HG03045 (cell line): Measurements from ENCODE around the gene NEGR1.

Experiments
- ATAC-seq: cut with Tn5 transposase; IDR thresholded peaks from one replicate; pipeline ENCODE4 v1.9.1; 2021; ENCODE audit warnings: mild to moderate bottlenecking, moderate library complexity; ENCODE audit not compliant: unreplicated experiment

NEGR1 gene

DNA sequence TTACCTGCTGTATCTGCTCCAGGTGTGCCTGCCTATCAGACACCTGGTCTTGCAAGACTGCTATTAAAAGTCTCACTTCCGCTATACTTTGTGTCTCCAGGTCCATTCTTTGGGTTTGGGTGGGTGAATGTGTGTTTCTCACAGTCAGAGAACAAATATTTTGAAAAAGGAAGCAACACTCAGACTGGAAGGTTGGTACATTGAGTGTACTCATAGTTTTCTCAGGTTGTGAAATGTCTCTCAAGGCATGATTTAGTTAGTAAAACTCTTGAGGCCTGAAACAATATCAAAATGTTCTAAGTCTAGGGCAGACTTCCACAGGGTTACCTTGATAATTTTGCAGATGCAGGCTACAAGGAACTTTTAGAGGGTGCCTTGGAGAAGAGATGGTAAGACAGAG is 771.6 kb downstream of the NEGR1 start:
- ATAC-seq, result no peak

DNA sequence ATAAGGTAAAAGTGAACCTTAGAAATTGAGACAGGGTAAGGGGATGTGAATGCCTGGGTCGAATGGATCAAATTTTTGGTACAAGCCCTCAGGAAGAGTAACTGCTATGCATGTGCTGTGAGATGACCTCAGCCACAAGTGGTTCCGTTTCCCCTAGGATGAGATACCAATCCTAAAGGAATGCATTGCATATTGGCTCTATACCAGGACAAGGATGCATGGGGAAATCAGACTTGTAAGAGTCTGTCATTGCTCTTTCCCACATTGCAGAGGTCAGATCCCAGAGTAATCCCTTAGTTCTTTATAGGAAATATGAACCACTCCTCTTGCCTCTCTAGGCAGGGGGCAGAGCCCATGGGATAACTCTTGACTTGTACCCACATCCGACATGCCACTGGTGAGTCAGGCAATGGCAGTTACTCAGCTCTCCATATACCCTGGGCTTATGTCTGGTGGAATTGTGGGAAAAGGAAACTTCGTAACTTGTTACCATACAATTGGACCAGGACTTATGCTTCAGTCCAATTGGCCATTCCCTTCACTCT is 773.2 kb downstream of the NEGR1 start:
- ATAC-seq, result no peak

DNA sequence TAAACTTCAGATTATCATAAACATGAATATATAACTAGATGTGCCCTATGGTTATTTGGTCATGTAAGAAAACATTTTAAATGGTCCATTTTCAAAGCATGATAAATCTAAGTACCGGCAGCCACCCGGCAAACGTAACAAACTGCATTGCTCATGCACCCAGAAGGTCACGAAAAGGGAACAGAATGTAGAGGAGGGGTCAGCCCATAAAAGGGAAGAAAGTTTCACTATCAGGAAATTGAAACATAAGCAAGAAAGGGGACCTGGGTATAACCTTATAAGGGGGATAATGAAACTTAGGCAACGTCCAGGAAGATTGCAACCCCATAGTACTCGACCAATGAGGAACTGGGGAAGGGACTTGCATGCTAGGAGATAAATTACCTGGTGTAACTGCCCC is 780.3 kb downstream of the NEGR1 start:
- no peak for ATAC-seq

DNA sequence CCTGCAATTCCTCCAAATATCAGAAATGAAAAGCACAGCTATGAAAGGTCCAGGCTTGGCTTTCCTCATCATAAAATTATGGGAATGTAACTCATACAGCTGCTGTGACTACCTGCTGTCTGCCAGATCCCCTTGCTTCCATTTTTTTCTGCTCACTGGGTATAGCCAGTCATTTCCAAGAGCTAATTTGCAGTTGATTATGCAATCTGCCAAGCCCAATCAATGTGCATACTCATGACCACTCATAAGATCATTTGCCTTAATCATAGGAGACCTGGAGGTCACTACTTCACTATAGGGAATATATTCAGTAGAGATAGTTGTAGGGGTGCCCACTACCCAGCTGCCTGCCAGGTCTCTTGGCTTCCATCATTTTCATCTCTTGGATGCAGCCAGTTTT is 783.8 kb downstream of the NEGR1 start:
- no peak for ATAC-seq

DNA sequence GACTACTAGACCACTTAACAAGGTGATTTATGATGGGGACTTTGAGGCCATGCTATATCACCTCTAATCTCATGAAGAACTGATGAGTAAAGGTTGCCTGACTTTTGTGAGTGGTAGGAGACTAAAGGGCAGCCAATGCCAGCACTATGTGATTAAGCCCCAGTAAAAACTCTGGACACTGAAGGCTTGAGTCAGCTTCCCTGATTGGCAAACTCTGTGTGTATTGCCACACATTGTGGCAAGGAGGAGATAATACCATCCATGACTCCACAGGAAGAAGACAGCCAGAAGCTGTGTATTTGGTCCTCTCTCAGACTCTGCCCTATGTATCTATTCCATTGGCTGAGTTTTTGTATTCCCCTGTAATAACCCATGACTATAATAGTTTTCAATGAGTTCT is 788.2 kb downstream of the NEGR1 start:
- ATAC-seq, result no peak

DNA sequence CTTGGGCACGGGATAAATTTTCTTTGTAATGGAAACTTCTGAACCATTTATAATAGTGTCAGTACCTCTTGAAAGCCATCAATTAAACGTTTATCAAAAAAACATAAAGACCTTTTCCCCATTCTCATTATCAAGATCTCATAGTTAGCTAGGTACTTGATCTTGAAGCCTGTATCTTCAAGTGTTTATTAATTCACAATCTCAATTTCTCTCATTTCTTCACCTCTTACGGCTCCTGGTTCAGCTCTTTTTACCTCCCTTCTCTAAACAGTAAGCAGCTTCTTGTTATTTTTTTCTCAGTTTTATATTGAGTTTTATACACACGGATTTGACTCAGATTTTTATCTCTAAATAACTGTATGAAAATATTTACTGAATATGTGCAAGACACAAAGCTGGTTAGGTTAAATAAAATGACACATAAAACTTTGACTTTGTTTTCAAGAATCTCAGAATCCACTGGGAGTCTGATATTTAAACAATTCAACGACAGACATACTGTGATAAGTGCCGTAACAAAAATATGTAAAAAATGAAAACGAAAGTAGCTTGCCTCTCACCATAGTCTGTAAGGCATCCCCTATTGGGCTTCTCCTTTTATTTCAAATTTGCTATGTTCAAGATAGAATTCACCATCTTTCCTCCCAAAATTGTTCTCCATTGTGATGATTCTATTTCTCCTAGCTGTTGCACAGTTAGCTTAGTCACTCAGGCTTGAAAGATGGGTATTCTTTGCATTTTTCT is 789.9 kb downstream of the NEGR1 start:
- no peak for ATAC-seq

DNA sequence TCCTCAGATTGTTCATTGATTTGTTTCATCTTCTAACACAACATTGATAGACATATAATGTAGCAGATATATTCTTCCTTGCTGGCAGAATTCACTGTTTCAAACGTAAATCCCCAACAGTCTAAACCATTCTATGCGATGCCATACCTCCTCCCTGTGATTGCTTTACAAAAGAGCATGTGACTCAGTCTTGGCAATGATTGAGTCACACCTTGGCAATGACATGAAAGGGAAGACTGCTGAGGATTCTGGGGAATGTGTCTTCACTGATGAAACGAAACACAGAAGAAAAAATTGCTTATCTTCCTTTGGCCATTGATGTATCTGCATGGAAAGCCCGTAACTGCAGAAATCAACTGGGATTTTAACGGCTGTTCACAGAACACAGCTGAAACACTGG is 791.9 kb downstream of the NEGR1 start:
- ATAC-seq, result no peak

DNA sequence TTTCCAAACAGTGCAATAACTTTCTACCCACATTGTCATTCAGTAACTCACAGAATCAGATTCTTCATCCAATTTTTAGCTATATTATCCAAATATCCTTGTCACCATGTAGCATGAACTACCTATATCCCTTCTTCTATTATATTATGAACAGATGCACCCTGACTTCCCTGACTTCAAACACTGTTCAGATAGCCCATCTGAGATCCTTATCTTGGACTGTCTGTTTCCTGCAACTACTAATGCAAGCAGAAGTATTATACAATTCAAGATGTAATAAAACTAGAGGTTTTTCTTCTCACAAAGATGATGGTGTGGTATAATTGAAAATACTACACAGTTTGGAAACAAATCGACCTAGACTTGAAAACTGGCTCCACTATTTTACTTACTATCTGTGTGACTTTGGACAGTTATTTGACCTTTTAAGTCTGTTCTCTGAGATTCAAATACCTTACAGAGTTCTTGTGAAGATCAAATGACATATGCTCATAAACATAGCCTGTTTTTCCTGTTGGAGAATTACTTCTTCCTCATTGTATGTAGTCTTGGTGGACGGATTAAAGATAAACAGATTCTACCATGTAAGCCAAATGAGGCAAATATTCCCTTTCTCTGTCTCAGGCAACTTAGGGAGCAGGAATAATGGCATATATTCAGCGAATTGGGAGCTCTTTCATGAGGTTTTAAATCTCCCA is 793.6 kb downstream of the NEGR1 start:
- ATAC-seq, result no peak

DNA sequence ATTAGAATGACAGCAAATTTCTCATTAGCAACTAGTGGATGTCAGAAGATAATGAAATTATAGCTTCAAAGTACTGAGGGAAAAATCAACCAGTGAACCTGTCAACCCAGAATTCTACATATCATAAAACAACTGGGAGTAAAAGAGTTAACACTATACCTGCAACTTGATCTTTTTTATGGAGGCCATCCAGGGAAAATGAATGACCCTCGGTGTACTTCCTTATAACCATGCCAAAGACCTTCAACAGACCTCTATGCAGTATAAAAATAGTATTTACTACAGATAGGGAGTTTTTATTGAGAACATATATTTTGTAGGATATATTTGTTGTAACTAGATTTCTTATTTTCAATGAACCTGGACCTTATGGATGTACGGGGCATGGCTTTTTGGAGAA is 809.0 kb downstream of the NEGR1 start:
- ATAC-seq, result no peak

DNA sequence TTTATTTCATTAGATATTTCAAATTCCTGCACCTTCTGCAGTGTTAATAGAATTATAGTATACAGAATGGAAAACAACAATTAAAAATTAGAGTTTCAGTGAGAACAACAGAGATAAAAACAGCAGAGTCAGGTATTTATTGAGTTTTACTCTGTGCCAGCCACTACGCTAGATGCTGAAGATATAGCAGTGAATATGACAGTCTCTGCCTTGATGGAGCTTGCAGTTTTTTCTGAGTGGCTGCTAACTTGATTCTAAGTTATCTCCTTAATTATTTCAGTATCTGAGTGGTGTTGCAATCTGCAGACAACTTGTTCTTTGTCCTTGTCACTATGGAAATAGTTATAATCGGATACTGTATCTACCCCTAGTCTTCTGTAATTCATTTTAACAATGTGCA is 817.2 kb downstream of the NEGR1 start:
- ATAC-seq, result no peak

DNA sequence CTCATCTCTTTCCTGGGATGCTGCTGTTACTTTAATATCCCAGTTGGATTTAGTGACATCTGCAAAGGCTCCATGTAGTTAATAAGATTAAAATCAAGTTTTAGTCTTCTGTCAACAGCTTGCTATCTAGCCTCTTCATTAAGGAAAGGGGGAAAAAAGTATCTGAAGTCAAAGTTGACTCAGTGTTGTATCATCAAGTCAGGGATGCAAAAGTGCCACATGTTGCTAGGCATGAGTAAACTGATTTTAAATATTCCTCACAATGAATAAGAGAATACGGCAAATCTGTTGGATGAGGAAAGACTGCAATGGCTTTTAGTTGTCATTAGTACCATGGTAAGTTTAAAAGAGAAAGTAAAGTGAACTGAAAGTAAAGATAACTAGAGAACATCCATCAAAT is 818.3 kb downstream of the NEGR1 start:
- no peak for ATAC-seq

DNA sequence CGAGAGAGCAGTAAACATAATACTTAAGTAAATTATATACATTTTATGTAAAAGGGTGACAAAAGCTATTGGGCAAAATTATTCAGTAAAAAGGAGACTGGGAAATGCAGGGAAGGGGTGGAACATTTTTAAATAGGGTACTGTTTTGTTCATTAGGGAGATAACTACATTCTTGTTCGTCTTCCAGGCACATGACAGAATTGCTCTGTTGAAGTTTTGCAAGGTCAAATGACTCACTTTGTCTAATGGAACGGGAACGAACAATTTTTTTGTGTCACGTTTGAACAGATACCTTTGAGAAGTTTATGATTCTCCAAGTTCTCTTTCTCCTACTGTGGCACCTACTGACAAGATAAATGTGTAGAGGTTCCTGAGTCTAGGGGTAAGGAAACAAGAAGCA is 819.2 kb downstream of the NEGR1 start:
- ATAC-seq, result no peak

DNA sequence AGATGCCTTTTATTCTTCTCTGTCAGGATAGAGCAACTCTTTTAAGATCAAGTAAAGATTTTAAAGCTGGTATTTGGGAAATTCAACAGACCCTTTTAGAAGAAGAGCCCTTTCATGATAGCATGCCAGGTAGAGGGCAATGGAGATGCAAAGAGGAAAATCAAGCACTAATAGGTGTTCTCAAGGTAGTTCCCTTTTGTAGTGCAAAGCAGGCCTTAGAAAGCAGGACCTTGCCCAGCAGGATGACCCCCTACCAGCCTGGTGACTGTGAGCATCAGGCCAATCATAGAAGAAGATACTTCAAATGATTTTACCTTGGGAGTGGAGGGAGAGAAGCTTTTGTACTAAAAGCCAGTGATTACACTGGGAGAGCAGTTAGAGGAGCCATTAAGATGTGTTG is 820.1 kb downstream of the NEGR1 start:
- ATAC-seq, result no peak

DNA sequence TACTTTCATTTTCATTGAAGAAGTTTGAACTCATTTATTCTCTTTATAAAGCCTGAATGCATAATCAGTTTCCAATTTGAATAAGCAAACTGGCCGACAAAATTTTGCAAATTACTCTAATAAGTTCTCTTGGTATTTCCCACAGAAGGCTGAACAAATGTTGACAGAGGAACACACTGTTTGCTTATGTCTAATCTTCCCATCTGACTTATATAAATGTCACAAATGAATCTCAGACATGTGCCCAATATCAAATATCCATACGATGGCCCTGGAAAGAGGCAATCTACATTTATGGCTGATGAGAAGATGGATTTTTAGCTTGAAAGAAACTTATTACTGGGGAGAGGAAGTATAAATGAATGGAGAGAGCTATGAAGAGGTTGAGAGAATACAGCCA is 820.9 kb downstream of the NEGR1 start:
- no peak for ATAC-seq

DNA sequence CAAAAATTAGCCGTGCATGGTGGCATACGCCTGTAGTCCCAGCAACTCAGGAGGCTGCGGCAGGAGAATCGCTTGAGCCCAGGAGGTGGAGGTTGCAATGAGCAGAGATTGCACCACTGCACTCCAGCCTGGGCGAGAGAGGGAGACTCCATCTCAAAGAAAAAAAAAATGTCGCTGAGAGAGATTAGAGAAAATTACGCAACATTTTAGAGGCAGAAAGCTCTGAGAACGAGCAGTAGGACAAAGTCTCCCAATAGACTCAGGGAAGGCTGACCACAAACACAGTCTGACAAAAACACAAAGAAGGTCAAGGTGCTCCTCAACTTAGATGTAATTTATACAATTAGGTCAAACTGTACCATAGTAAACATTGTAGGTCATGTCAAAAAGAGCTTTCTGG is 833.9 kb downstream of the NEGR1 start:
- ATAC-seq, result no peak

DNA sequence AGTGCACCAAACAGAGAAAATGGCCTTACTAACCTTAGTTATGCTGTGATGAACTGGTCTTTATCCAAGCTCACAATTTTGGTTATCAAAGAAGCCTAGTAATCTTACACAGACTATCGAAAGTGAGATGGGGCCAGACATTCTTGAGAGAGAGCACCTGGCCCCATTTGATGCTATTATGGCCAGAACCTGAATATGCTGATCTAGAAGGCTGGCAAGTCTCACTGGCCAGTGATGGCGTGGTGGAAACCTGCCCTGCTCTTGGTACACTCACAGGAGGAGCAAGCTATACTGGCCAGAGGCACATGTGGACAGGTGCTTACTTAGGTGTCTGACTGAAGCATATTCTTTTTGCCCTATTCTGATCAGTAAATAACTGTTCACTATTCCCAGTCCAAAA is 843.7 kb downstream of the NEGR1 start:
- ATAC-seq, result no peak

DNA sequence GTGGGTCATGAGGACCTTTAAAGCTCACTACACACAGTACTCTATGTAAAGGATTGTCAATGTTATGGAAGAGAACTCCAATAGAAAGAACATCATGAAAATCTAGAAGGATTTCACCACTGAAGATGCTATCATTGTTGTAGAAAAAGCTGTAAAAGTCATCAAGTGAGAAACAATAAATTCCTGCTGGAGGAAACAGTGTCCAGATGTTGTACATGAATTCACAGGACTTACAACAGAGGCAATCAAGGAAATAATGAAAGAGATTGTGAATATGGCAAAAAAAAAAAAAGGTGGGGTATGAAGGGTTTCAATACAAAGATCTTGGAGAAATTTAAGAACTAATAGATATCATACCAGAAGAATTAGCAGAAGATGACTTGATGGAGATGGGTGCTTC is 846.4 kb downstream of the NEGR1 start:
- no peak for ATAC-seq

DNA sequence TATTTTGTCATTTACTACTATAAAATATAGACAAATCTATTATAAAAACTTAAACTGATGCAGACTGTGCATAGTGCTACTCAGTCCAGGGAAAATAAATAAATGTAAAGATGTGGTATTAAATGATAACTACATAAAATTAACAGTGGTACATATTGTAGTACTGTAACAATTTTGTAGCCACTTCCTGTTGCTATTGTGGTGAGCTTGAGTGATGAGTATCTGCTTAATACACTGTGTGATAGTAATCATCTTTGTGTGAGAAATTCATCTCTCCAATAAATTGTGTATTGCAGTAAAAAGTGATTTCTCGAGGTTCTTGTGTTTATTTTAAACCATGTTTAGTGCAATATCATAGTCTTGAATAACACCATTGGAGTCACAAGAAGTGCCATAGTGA is 848.1 kb downstream of the NEGR1 start:
- no peak for ATAC-seq

DNA sequence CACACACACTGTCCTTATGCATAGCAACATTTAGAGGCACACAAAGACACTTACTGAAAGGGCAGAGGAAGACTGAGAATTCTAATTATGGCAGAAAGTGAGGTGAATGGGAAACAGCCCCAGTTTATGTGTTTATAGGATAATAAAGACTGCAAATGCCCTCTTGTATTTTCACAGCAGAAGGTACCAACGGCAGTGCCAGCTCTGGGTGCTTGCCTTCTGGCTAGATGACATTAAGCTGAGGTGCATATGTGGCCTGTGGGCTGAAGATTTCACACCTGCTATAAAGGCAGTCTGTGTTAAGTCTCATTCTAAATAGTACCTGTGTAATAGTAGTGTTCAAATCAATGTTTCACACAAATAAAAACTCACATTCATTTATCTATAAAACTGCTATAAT is 854.3 kb downstream of the NEGR1 start:
- no peak for ATAC-seq

DNA sequence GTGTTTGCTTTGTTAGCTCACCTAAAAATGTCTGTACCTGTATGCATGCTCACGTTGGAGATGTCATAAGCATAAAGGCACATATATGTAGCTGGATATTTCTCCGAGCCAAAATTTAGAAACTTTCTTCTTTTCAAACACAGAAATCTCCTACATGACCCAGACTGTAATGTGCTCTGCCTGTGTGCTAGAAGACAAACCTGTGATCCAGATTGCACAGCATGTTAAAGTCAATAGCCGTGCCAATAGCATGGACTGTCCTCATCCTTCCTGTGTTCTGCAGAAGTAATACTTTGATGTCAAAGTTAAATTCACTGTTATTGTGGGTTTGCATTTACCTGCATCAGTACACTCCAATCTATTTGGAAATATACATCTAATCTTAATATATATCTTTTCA is 855.3 kb downstream of the NEGR1 start:
- ATAC-seq, result no peak

DNA sequence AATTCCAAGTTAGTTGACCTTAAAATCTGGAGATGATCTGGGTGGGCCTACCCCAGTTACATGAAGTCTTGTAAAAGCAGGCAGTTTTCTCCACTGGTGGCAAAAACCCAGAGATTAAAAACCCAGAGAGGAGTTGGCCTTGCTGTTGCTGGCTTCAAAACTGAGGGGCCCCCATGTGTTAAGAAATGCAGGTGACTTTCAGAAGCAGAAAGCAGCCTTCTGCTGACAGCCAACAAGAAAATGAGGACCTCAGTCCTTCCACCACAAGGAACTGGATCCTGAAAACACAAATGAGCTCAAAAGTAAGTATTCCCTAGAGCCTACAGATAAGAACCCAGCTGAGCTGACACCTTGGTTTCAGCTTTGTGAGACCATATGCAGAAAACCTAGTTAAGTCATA is 857.8 kb downstream of the NEGR1 start:
- ATAC-seq, result no peak

DNA sequence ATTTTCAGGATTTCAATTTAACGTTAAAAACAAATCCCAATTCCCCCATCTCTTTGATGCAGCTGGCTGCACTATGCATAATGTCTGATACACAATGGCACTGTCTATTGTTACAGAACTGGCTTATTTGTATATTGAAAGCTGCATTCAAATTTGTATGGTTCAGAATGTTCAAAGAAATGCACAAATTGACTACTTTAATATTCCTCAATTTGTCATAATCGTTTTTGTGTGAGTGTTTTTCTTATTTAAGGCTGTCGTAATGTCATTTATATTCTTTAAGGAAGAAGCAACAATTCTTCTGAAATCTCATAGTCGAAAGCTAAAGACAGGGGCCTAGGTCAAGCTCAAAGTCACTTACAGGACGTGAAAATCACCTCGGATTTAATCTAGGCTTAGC is 860.1 kb downstream of the NEGR1 start:
- no peak for ATAC-seq

DNA sequence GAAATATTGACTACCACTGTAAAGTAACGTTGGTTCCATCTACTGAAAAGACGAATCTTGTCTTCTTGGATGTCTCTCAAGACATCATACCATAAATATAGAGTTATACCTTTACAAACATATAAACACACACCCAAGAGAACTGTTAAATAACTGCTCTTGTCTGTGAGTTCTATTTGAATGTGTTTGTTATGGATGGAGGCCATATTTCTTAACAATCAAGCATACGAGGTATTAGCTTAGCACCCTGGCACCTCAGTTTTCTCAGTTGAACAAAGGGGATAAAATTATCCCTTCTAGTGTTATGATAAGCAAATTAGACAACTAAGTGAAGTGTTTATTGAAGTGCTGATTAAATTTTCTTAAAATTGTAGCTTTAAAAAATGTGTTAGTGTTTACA is 864.9 kb downstream of the NEGR1 start:
- ATAC-seq, result no peak
